ENCODE measurements around the gene MDM2.

DNA sequence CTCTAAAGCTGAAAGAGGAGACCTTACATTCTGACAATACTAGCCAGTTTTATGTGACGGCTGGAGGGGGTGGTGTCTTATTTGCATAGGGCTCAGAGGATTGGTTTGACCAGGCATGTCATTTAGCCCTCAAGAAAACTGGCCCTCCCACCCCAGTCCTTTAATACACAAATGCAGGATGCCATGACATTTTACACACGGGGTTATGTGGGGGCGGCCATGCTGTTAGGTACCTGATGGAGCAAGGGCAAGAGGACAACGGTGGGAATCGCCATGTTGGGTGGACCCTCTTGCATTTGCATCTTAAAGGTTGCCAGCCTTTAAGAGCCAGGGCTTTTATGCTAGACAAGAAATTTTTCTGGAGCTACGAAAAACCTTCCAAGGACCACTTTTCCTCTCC is 23.3 kb downstream of the MDM2 start:
- TF ChIP-seq, protein P1, sequence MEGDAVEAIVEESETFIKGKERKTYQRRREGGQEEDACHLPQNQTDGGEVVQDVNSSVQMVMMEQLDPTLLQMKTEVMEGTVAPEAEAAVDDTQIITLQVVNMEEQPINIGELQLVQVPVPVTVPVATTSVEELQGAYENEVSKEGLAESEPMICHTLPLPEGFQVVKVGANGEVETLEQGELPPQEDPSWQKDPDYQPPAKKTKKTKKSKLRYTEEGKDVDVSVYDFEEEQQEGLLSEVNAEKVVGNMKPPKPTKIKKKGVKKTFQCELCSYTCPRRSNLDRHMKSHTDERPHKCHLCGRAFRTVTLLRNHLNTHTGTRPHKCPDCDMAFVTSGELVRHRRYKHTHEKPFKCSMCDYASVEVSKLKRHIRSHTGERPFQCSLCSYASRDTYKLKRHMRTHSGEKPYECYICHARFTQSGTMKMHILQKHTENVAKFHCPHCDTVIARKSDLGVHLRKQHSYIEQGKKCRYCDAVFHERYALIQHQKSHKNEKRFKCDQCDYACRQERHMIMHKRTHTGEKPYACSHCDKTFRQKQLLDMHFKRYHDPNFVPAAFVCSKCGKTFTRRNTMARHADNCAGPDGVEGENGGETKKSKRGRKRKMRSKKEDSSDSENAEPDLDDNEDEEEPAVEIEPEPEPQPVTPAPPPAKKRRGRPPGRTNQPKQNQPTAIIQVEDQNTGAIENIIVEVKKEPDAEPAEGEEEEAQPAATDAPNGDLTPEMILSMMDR (IDR thresholded peaks at IDR 0.05; ENCODE audit: low read length): no peak
- no peak for TF ChIP-seq EZH2 (IDR thresholded peaks at IDR 0.05; ENCODE audit: borderline replicate concordance, low read length)

All from OCI-LY1 (cell line).